ENCODE data around the gene DGKI.

DNA sequence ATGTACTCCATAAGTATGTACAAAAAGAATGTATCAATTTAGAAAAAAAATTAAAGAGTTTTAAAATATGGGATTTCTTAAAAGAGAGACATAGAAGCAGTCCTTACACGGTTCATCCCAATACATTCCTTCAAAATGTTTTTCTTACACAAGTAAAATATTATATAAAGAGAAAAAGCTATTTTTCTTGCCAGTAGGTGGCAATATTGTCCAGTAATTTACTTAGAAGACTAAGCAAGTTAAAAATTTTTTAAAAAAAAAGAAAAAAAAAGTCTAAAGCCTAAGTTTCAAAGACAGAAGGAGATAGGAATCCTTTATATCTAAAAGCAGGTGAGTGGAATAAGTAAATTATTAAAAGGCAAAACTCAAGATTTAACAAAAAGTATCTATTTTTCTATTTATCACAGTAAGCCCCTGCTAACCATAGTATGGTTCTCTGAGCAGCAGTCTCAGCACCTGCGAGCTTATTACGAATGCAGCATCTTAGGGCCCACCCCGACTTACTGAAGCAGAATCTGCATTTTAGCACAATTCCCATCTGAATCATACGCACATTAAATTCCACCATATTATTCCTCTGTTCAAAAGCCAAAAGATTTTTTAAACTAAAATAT lies 240.6 kb downstream of the DGKI start:
- TF ChIP-seq, protein P1, sequence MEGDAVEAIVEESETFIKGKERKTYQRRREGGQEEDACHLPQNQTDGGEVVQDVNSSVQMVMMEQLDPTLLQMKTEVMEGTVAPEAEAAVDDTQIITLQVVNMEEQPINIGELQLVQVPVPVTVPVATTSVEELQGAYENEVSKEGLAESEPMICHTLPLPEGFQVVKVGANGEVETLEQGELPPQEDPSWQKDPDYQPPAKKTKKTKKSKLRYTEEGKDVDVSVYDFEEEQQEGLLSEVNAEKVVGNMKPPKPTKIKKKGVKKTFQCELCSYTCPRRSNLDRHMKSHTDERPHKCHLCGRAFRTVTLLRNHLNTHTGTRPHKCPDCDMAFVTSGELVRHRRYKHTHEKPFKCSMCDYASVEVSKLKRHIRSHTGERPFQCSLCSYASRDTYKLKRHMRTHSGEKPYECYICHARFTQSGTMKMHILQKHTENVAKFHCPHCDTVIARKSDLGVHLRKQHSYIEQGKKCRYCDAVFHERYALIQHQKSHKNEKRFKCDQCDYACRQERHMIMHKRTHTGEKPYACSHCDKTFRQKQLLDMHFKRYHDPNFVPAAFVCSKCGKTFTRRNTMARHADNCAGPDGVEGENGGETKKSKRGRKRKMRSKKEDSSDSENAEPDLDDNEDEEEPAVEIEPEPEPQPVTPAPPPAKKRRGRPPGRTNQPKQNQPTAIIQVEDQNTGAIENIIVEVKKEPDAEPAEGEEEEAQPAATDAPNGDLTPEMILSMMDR (IDR thresholded peaks at IDR 0.05) = peak; percentile 73
- no peak for TF ChIP-seq EZH2 (IDR thresholded peaks at IDR 0.05)

Data from neural progenitor cell (in vitro differentiated cells).